Endothelial cell of umbilical vein (primary cell): ENCODE data around the gene LTA4H. TPM values are rescaled to one million over a fixed set of nuclear protein-coding genes. Genes with fewer than 3 reads are reported as not detected.

Experiments
- BruUV-seq: library from RNA; stranded (reverse); fragments of 400-500 nt; replicated peaks from 2 replicates; lab custom pipeline; 2021; lab: Mats Ljungman, UMichigan
- CTCF ChIA-PET: fragments of 300-600, 350-600 bp; sonication (Branson Sonifier 250); formaldehyde crosslinking; loops from one replicate; lab custom pipeline; 2021; ENCODE audit warnings: antibody characterized with exemption, inconsistent platforms; lab: Charles Lee
- POLR2A ChIA-PET: fragments of 300-600, 350-600 bp; sonication (Branson Sonifier 250); formaldehyde crosslinking; loops from one replicate; lab custom pipeline; 2021; ENCODE audit warnings: antibody characterized with exemption, inconsistent platforms; lab: Charles Lee
- DNase-seq: peaks from one replicate; pipeline ENCODE4 v3.0.0-alpha.2; 2011; ENCODE audit warnings: low read depth, low spot score
- FAIRE-seq: peaks from 2 replicates; lab custom pipeline; 2011; peaks lifted over from hg19 to GRCh38; lab: Jason Lieb, UNC
- H2AFZ ChIP-seq: 2 replicates; pipeline ENCODE4 v1.6.0; 2012; ENCODE audit warnings: low read depth, low read length, control low read depth, inconsistent platforms
- H3K27ac ChIP-seq: 2 replicates; pipeline ENCODE4 v1.5.1; 2011; ENCODE audit warnings: low read depth, mild to moderate bottlenecking, control low read depth, low read length, moderate library complexity; ENCODE audit not compliant: insufficient read depth
- H3K27me3 ChIP-seq, 2 experiments: 2 replicates each; pipeline versions ENCODE4 v1.6.0 to v1.6.1; 2011; ENCODE audit warnings: low read length in 2 of 2, mixed read lengths in 1 of 2; ENCODE audit not compliant: control insufficient read depth in 2 of 2, insufficient read depth in 2 of 2
- H3K36me3 ChIP-seq, 2 experiments: 2 replicates in 1 of 2; 3 replicates in 1 of 2; pipeline ENCODE4 v1.5.1; 2011; ENCODE audit warnings: low read length in 2 of 2, mild to moderate bottlenecking in 1 of 2, moderate library complexity in 1 of 2; ENCODE audit not compliant: control insufficient read depth in 2 of 2, insufficient read depth in 2 of 2; ENCODE audit errors: extremely low read depth in 1 of 2
- H3K4me1 ChIP-seq: 3 replicates; pipeline ENCODE4 v1.5.1; 2011; ENCODE audit warnings: mild to moderate bottlenecking, low read length; ENCODE audit not compliant: control insufficient read depth, insufficient read depth; ENCODE audit errors: extremely low read depth
- H3K4me2 ChIP-seq: 2 replicates; pipeline ENCODE4 v1.6.1; 2011; ENCODE audit warnings: low read length, control low read depth, mixed read lengths; ENCODE audit not compliant: insufficient read depth
- H3K4me3 ChIP-seq, 3 experiments: fragments of 200-600 bp in 1 of 3; sonication (generic), shearing (Covaris generic) in 1 of 3; replicated peaks in 1 of 3; 2 replicates each; pipeline ENCODE4 v1.5.1; 2011 to 2016; ENCODE audit warnings: control low read depth in 3 of 3, low read length in 3 of 3, mild to moderate bottlenecking in 2 of 3, inconsistent platforms in 1 of 3, low read depth in 1 of 3, moderate library complexity in 1 of 3; ENCODE audit not compliant: insufficient read depth in 1 of 3
- H3K79me2 ChIP-seq: 2 replicates; pipeline ENCODE4 v1.6.0; 2012; ENCODE audit warnings: low read length, inconsistent platforms; ENCODE audit not compliant: control insufficient read depth, insufficient read depth
- H3K9ac ChIP-seq: replicated peaks from 2 replicates; pipeline ENCODE3; 2011; ENCODE audit warnings: low read length, control low read depth; ENCODE audit not compliant: insufficient read depth; ENCODE audit errors: extremely low read depth
- H3K9me1 ChIP-seq: replicated peaks from 3 replicates; pipeline ENCODE4 v1.6.0; 2011; ENCODE audit warnings: mild to moderate bottlenecking, low read length; ENCODE audit not compliant: control insufficient read depth, insufficient read depth; ENCODE audit errors: extremely low read depth
- H3K9me3 ChIP-seq: replicated peaks from 2 replicates; pipeline ENCODE4 v1.5.1; 2012; ENCODE audit warnings: low read length, inconsistent platforms; ENCODE audit not compliant: control insufficient read depth, insufficient read depth
- H4K20me1 ChIP-seq: replicated peaks from 2 replicates; pipeline ENCODE3; 2011; ENCODE audit warnings: mild to moderate bottlenecking, low read length; ENCODE audit not compliant: control insufficient read depth, insufficient read depth; ENCODE audit errors: extremely low read depth
- EZH2 ChIP-seq: IDR thresholded peaks from 2 replicates; pipeline ENCODE4 v1.6.1; 2012; ENCODE audit warnings: borderline replicate concordance, low read depth, mild to moderate bottlenecking, moderate library complexity, low read length, inconsistent platforms; ENCODE audit not compliant: severe bottlenecking
- FOS ChIP-seq: IDR thresholded peaks from 2 replicates; pipeline ENCODE4 v1.6.1; 2011; ENCODE audit warnings: mild to moderate bottlenecking, low read length, moderate library complexity, borderline replicate concordance; ENCODE audit not compliant: insufficient read depth
- GATA2 ChIP-seq: IDR thresholded peaks from 2 replicates; pipeline ENCODE4 v1.7.0; 2011; ENCODE audit warnings: low read depth, mild to moderate bottlenecking, moderate library complexity, mixed read lengths, low read length; ENCODE audit not compliant: insufficient read length, insufficient read depth
- dilution Hi-C: fragments of 300-500 bp; cut with MboI; formaldehyde crosslinking; loops from one replicate; pipeline ENCODE4 v1.15.0; 2019; ENCODE audit warnings: low sequenced_read_pairs; ENCODE audit not compliant: extremely low pct_ligation_motif_present
- intact Hi-C: fragments of 100-400 bp; cut with micrococcal nuclease; formaldehyde crosslinking; loops from one replicate; pipeline ENCODE4 v1.10.0; 2022
- polyA plus RNA-seq, 4 experiments: library from polyadenylated mRNA; depleted of rRNA in 3 of 4; stranded (reverse) in 3 of 4; unstranded in 1 of 4; fragments of >200 nt; gene quantifications; 2 replicates each; pipeline versions ENCODE4 v1.2.1 to v1.2.3, GENCODE V29; 2011 to 2012; ENCODE audit warnings: missing spikeins in 1 of 4
- total RNA-seq: library from RNA; stranded (reverse); gene quantifications from 2 replicates; pipeline ENCODE4 v1.2.3, GENCODE V29; 2021
- TF ChIP-seq, protein P1 (sequence below), 2 donors: IDR thresholded peaks; 1 replicate in 1 of 2; 2 replicates in 1 of 2; pipeline ENCODE4 v1.5.1; 2011; ENCODE audit warnings: low read length in 2 of 2, mild to moderate bottlenecking in 2 of 2, moderate library complexity in 2 of 2, control low read depth in 1 of 2, inconsistent platforms in 1 of 2, low read depth in 1 of 2; ENCODE audit not compliant: insufficient read depth in 1 of 2; ENCODE audit errors: extremely low read depth in 1 of 2
- TF ChIP-seq, protein P2 (sequence below): IDR thresholded peaks from 2 replicates; pipeline ENCODE4 v1.6.1; 2011; ENCODE audit not compliant: insufficient read depth, insufficient read length

LTA4H gene
- total and polyA plus RNA-seq, 2 donors (not counting 3 experiments of a cell fraction or from before 2014, with no cell fraction given), result 77.1 to 85.2 TPM

DNA sequence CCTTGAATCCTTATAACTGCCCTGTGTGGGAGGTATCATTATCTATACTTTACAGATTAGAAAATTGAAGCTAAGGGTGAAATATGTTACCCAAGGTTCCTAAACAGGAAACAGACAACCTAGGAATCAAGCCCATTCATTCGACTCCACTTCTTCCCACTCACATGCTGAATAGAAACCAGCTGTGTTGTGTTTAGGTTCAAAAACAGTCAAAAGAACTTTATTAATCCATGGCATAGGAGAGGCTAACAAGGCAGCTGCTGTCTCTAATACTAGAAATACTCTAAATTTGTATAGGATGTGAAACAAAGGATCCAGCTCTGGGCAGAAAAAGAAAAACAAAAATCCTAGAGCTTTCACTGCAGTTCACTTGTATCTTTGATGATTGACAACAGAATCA, 82.4 kb downstream of the LTA4H start:
- ChIA-PET CTCF (interaction anchor here (0.9 to 1.8 kb wide), 3 partner anchors 9 to 34 kb away, joined by 3 to 6 read pairs (median 5); no protein-coding TSS in a partner anchor), POLR2A (no interaction called here)
- FAIRE-seq, result no peak
- no peak for DNase-seq
- Histone ChIP-seq H3K36me3 (no peaks in the 10 kb centered on the region), H3K9ac (no peak overlapping the region), H3K27me3 (peaks cover 29 to 45% of the 10 kb centered on the region in 2 experiments), H3K4me2 (no peak overlapping the region), H3K79me2 (no peaks in the 10 kb centered on the region), H3K27ac (no peak overlapping the region), H3K9me3 (no peaks in the 10 kb centered on the region), H3K9me1 (no peaks in the 10 kb centered on the region), H4K20me1 (no peaks in the 10 kb centered on the region), H3K4me1 (no peaks in the 10 kb centered on the region), H3K4me3 (no peak overlapping the region), H2AFZ (no peak overlapping the region)
- dilution Hi-C loops (no loop called here), intact Hi-C loops (loop anchor here (5.0 kb wide), 1 partner anchor 36 kb away; no protein-coding TSS in a partner anchor)
- no TSS peak for BruUV-seq
- TF ChIP-seq, protein P1, sequence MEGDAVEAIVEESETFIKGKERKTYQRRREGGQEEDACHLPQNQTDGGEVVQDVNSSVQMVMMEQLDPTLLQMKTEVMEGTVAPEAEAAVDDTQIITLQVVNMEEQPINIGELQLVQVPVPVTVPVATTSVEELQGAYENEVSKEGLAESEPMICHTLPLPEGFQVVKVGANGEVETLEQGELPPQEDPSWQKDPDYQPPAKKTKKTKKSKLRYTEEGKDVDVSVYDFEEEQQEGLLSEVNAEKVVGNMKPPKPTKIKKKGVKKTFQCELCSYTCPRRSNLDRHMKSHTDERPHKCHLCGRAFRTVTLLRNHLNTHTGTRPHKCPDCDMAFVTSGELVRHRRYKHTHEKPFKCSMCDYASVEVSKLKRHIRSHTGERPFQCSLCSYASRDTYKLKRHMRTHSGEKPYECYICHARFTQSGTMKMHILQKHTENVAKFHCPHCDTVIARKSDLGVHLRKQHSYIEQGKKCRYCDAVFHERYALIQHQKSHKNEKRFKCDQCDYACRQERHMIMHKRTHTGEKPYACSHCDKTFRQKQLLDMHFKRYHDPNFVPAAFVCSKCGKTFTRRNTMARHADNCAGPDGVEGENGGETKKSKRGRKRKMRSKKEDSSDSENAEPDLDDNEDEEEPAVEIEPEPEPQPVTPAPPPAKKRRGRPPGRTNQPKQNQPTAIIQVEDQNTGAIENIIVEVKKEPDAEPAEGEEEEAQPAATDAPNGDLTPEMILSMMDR (IDR thresholded peaks at IDR 0.05; ENCODE audit: extremely low read depth in 1 of 2, insufficient read depth in 1 of 2, low read depth in 1 of 2, low read length in 2 of 2), result no peak
- TF ChIP-seq EZH2, result no peak
- TF ChIP-seq GATA2, result no peak
- TF ChIP-seq FOS, result no peak
- TF ChIP-seq, protein P2, sequence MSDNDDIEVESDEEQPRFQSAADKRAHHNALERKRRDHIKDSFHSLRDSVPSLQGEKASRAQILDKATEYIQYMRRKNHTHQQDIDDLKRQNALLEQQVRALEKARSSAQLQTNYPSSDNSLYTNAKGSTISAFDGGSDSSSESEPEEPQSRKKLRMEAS, result no peak
